ENCODE results near the gene TTLL3. TPM values are rescaled to one million over a fixed set of nuclear protein-coding genes. Genes with fewer than 3 reads are reported as not detected.

TTLL3 gene
- polyA plus RNA-seq, 3 donors, result 37.7 to 93.8 (median 83.2) TPM

GRCh38 chr3:9779721-9780457 is 30.2 kb upstream of the TTLL3 start:
- DNase-seq, result no peak

- DNase-seq, result no peak
Observed at GRCh38 chr3:9780458-9780812, 29.6 kb upstream of the TTLL3 start.

DNA sequence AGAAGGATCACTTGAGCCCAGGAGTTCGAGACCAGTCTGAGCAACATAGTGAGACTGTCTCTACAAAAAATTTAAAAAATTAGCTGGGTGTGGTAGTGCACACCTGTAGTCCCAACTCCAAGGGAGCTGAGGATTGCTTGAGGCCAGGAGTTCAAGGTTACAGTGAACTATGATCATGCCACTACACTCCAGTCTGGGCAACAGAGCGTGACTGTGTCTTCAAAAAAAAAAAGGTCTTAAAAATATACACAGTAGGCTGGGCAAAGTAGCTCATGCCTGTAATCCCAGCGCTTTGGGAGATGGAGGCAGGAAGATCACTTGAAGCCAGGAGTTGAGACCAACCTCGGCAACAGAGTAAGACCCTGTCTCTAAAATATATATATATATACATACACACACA is 29.2 kb upstream of the TTLL3 start:
- DNase-seq, result no peak

DNA sequence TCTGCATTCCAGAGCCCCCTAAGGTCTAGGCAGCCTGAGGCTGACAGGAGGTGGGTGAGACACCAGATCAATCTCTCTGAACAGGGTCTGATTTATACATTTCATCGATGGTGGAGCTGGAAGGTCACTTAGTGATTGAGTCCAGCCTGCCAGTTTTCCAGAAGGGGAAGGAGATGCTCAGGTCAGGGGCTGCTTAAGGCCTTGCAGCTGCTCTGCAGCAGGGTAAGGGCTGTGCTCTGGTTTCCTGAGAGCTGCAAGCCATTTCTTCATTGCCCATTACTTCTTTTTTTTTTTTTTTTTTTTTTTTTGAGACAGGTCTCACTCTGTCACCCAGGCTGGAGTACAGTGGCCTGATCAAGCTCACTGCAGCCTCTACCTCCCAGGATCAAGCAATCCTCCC is 28.5 kb upstream of the TTLL3 start:
- no peak for DNase-seq

GRCh38 chr3:9781978-9782603 is 28.0 kb upstream of the TTLL3 start:
- DNase-seq, result no peak

DNA sequence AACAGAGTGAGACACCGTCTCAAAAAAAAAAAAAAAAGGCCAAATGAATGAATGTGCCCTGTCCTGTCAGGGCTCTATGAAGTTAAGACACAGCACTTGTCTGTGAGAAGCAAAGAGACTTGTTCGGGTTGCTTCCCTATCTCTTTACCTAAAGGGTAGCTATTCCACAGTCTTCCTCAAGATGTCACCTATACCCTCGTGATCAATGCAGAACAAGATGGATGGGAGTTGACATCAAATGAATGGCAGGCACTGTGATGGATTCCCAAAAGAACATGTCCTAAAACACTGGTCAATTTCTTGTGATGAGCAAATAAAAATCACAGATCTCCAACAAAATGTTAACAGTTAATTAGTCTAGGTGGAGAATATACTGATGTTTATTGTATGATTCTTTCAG is 27.3 kb upstream of the TTLL3 start:
- no peak for DNase-seq

- DNase-seq, result no peak
Observed at GRCh38 chr3:9783954-9784353, 26.1 kb upstream of the TTLL3 start.

- no peak for DNase-seq
Observed at GRCh38 chr3:9784965-9785364, 25.1 kb upstream of the TTLL3 start.

- DNase-seq, result no peak
Observed at GRCh38 chr3:9785602-9786001, 24.5 kb upstream of the TTLL3 start.

DNA sequence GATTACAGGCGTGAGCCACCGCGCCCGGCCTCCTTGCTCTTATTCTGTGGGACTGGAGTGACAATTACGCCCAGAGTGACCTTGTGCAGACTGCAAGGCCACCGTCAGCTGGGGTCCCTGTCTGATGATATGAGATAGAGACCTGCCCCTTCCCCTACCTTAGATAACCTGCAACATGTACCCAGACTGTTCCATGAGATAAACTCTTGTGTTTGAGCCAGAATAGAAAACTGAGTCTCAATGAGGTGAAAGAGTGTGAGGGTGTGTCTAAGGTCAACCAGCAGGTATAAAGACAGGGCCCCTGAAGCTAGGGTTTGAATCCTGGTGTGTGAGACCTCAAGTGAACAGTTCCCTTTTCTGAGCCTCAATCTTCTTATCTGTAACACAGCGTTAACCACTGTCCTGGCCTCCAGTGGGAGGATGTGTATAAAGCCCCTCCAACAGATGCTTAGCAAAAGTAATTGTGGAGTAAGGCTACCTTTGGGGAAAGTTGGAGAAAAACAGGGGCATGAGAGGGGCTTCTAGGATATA is 23.8 kb upstream of the TTLL3 start:
- DNase-seq, result no peak

DNA sequence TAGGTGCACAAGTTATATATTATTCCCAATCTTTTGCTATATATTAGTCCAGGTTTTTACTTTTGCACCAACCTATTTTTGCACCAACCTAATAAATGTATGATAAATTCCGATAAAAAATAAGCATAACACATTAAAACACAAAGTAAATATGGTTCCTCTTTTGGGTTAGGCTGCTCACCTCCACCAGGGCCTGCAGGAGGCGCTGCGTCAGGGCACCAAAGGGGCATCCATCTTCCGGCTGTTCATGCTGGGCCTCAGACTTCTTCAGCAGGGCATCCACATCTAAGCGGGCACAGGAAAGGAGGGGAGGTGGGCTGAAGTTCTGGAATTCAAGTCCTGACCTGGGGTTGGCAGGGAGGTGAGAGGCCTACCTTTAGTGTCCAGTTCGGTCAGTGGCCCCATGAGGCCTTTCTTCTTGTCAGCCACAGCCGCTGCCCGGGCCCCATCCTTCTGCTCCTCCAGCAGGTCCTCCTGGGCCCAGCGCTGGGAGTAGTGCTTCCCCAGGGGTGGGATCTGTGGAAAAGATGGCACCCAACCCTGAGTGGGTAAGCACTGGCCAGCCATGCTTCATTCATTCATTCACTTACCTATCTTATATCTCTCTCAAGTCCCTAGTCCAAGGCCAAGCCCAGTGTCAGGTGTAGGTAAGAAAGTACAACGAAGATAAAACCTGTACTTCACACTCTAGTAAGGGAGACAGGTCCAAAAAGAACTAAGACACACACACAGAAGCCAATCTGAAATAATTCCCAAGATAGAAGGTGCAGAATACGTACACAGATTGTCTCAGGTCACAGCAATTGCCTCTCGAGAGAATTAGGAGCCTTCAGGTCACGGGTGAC is 23.0 kb upstream of the TTLL3 start:
- no peak for DNase-seq

GRCh38 chr3:9787714-9788113 is 22.3 kb upstream of the TTLL3 start:
- no peak for DNase-seq

DNA sequence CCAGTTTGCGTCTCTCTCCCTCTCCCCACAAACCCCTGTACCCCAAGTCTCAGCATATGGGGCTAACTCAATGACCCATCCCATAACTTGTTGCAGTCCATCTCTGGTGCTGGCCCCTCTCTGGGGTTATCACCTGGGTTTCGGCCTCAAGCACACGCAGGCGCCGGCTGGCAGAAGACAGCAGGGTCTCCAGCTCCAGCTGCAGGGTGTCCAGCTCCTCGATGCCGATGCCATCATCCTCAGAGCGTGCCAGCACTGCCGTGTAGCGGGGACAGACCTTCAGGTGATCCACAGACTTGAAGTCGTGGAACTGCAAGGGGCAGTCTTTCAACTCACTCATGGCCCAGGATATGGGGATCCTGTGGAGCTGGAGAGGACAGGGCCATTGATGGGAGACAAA is 18.9 kb upstream of the TTLL3 start:
- no peak for DNase-seq

- DNase-seq, result no peak
Observed at GRCh38 chr3:9791790-9792404, 18.2 kb upstream of the TTLL3 start.

GRCh38 chr3:9792405-9793160 is 17.5 kb upstream of the TTLL3 start, which contains the start of the genes ARPC4 and TADA3:
ARPC4 (plus strand) TSS chr3:9793082; CDS start chr3:9793122, 40 bp downstream.
TADA3 (minus strand) TSS chr3:9792473; CDS start chr3:9791466, 1,007 bp downstream.
- peak; percentile 95 for DNase-seq

GRCh38 chr3:9793161-9793781 is 16.8 kb upstream of the TTLL3 start:
- DNase-seq, result no peak

GRCh38 chr3:9794400-9794799 is 15.7 kb upstream of the TTLL3 start:
- no peak for DNase-seq

GRCh38 chr3:9795207-9795606 is 14.9 kb upstream of the TTLL3 start:
- DNase-seq, result no peak

DNA sequence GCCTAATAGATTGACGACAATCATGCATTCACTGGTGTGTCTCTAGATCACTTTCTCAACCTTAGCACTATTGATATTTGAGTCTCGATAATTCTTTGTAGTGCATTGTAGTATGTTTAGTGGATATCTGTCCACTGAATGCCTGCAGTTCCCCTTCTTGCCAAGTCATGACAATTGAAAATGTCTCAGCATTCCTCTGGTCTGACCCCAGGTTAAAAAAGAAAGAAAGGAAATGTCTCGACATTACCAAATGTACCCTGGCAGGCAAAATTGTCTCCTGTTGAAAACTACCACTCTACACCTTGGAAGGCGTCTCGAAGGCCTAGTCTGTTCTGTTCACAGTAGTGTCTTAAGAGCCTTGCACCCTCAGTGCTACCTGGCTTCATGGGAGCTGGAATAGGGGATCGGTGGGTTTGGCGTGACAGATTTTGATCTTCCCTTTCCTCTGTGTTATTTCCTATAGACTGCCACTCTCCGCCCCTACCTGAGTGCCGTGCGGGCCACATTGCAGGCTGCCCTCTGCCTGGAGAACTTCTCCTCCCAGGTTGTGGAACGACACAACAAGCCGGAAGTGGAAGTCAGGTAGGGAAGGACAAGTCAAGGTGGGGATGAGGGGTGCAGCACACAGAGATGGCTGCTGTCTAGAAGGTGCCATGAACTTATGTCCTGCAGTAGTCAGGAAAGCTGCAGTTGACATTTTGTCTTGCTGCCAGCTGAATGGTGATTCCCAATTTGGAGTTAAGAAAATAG is 12.7 kb upstream of the TTLL3 start:
- no peak for DNase-seq

DNA sequence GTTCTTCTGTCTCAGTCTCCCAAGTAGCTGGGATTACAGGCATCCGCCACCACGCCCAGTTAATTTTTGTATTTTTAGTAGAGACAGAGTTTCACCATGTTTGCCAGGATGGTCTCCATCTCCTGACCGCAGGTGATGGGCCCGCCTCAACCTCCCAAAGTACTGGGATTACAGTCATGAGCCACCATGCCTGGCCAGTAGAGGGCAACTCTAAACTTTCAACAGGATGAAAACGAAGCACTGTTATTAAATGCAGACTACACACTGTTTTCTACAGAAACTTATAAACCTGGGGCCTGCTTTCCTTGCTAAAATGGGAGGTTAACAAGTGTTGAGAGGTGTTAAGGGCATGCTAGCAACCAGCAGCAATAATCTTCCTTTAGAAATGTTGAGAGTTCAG is 9.5 kb upstream of the TTLL3 start:
- DNase-seq, result no peak

Measured in renal pelvis (tissue), 4 donors.